Measurements from ENCODE around the gene FGB. TPM values are rescaled to one million over a fixed set of nuclear protein-coding genes. Genes with fewer than 3 reads are reported as not detected.

The FGB gene
- total and polyA plus RNA-seq, 2 donors (not counting 1 experiment from before 2014, with no cell fraction given) = not detected

- Mint-ChIP-seq H3K4me3 (no peak overlapping the region), H3K4me1 (no peaks in the 10 kb centered on the region)
- WGBS (ENCODE audit: insufficient coverage) = 32% methylated on average over 2 of the region's 3 CpGs
Measured at GRCh38 chr4:154569028-154569427, 6.2 kb downstream of the FGB start.

GRCh38 chr4:154569584-154569983 lies 6.8 kb downstream of the FGB start:
- intact Hi-C loops (cut with micrococcal nuclease) = no loop called here
- ChIA-PET POLR2A (no interaction called here), CTCF (interaction anchor here (1.6 to 2.3 kb wide), 2 partner anchors 10 to 17 kb away, joined by 3 to 8 read pairs; no protein-coding TSS in a partner anchor)
- Mint-ChIP-seq H3K4me1 (no peaks in the 10 kb centered on the region), H3K27me3 (peaks cover 21% of the 10 kb centered on the region), H3K9me3 (ENCODE audit: insufficient read depth) (no peaks in the 10 kb centered on the region), H3K4me3 (no peak overlapping the region), H3K27ac (no peak overlapping the region)
- 87% methylated on average over 4 of the region's 5 CpGs for WGBS (ENCODE audit: insufficient coverage)
- Histone ChIP-seq H3K4me2 (replicated peaks; ENCODE audit: low read depth, low read length, poor library complexity, severe bottlenecking) (no peak overlapping the region), H3K27ac (ENCODE audit: low read length in 2 of 2) (no peak overlapping the region), H4K20me1 (ENCODE audit: control insufficient read depth, insufficient read depth, low read length, poor library complexity, severe bottlenecking) (no peaks in the 10 kb centered on the region), H3K36me3 (replicated peaks in 1 of 2; ENCODE audit: control extremely low read depth in 1 of 2, control insufficient read depth in 1 of 2, extremely low read depth in 1 of 2, insufficient read depth in 2 of 2, low read length in 1 of 2) (no peaks in the 10 kb centered on the region), H2AFZ (ENCODE audit: insufficient read depth, low read depth, low read length, poor library complexity, severe bottlenecking) (no peak overlapping the region), H3K4me1 (ENCODE audit: control insufficient read depth in 2 of 2, insufficient read depth in 2 of 2, low read length in 2 of 2) (no peaks in the 10 kb centered on the region), H3K4me3 (ENCODE audit: control extremely low read depth in 1 of 5, extremely low read depth in 1 of 5, insufficient read depth in 1 of 5, low read depth in 2 of 5, low read length in 4 of 5) (no peak overlapping the region), H3K9ac (ENCODE audit: low read length) (no peak overlapping the region), H3K9me3 (ENCODE audit: control extremely low read depth in 1 of 3, control insufficient read depth in 2 of 3, insufficient read depth in 1 of 3, low read length in 2 of 3) (no peaks in the 10 kb centered on the region), H3K79me2 (ENCODE audit: control insufficient read depth, insufficient read depth, low read length) (no peaks in the 10 kb centered on the region), H3K27me3 (replicated peaks in 1 of 4; ENCODE audit: control extremely low read depth in 1 of 4, control insufficient read depth in 3 of 4, insufficient read depth in 4 of 4, low read length in 3 of 4) (no peaks in the 10 kb centered on the region)
- no peak for DNase-seq
- no peak for ATAC-seq (ENCODE audit: low read depth)
- TF ChIP-seq CTCF (IDR thresholded peaks at IDR 0.05) (no peak), EZH2 (IDR thresholded peaks at IDR 0.05; ENCODE audit: borderline replicate concordance, insufficient read depth, low read depth, low read length, poor library complexity, severe bottlenecking) (no peak)

More at GRCh38 chr4:154569028-154569427, 6.2 kb downstream of the FGB start:
- no peaks in the 10 kb centered on the region for H3K27me3 ChIP-seq (replicated peaks in 1 of 4; ENCODE audit: control extremely low read depth in 1 of 4, control insufficient read depth in 3 of 4, insufficient read depth in 4 of 4, low read length in 3 of 4)
- no peak for DNase-seq
- no peak overlapping the region for H3K4me3 ChIP-seq (ENCODE audit: control extremely low read depth in 1 of 5, extremely low read depth in 1 of 5, insufficient read depth in 1 of 5, low read depth in 2 of 5, low read length in 4 of 5)
- ChIA-PET POLR2A (no interaction called here), CTCF (interaction anchor here (1.6 to 2.3 kb wide), 2 partner anchors 10 to 17 kb away, joined by 3 to 8 read pairs; no protein-coding TSS in a partner anchor)
- intact Hi-C loops (cut with micrococcal nuclease) = no loop called here
- Mint-ChIP-seq H3K27ac (no peak overlapping the region), H3K9me3 (ENCODE audit: insufficient read depth) (no peaks in the 10 kb centered on the region), H3K27me3 (peaks cover 21% of the 10 kb centered on the region)
- H3K9ac ChIP-seq (ENCODE audit: low read length) = no peak overlapping the region
- no peak overlapping the region for H3K27ac ChIP-seq (ENCODE audit: low read length in 2 of 2)
- H4K20me1 ChIP-seq (ENCODE audit: control insufficient read depth, insufficient read depth, low read length, poor library complexity, severe bottlenecking) = no peaks in the 10 kb centered on the region
- H3K36me3 ChIP-seq (replicated peaks in 1 of 2; ENCODE audit: control extremely low read depth in 1 of 2, control insufficient read depth in 1 of 2, extremely low read depth in 1 of 2, insufficient read depth in 2 of 2, low read length in 1 of 2) = no peaks in the 10 kb centered on the region
- H2AFZ ChIP-seq (ENCODE audit: insufficient read depth, low read depth, low read length, poor library complexity, severe bottlenecking) = no peak overlapping the region
- TF ChIP-seq CTCF (IDR thresholded peaks at IDR 0.05) (no peak), EZH2 (IDR thresholded peaks at IDR 0.05; ENCODE audit: borderline replicate concordance, insufficient read depth, low read depth, low read length, poor library complexity, severe bottlenecking) (no peak)
- no peaks in the 10 kb centered on the region for H3K79me2 ChIP-seq (ENCODE audit: control insufficient read depth, insufficient read depth, low read length)
- no peak for ATAC-seq (ENCODE audit: low read depth)
- no peaks in the 10 kb centered on the region for H3K4me1 ChIP-seq (ENCODE audit: control insufficient read depth in 2 of 2, insufficient read depth in 2 of 2, low read length in 2 of 2)
- no peaks in the 10 kb centered on the region for H3K9me3 ChIP-seq (ENCODE audit: control extremely low read depth in 1 of 3, control insufficient read depth in 2 of 3, insufficient read depth in 1 of 3, low read length in 2 of 3)
- H3K4me2 ChIP-seq (replicated peaks; ENCODE audit: low read depth, low read length, poor library complexity, severe bottlenecking) = no peak overlapping the region
